ENCODE results near the gene TRPM3. TPM values are rescaled to one million over a fixed set of nuclear protein-coding genes. Genes with fewer than 3 reads are reported as not detected.

The TRPM3 gene
- total and polyA plus RNA-seq, 2 of the 13 experiments (the other 11 are each of a cell fraction or from before 2014, with no cell fraction given): not detected

DNA sequence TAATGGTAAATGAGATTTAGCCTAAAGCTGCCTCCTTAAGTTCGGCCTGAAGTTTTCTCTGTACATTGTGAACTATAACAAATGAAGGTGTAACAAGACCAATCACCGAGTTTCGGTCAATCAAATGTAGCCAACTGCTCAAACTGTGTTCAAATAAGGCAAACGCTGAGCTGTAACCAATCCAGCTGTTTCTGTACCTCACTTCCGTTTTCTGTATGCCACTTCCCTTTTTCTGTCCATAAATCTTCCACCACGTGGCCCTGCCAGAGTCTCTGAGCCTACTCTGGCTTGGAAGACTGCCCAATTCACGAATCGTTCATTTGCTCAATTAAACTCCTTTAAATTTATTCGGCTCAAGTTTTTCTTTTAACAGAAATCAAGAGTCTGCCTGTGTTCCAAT is 513.5 kb downstream of the TRPM3 start:
- CTCF ChIA-PET (ENCODE audit: low intra/inter-chr PET ratio, low total read pairs): no interaction called here
- no peak overlapping the region for H3K9ac ChIP-seq (ENCODE audit: insufficient read depth, low read depth, low read length)
- intact Hi-C loops (cut with micrococcal nuclease; ENCODE audit: unreplicated experiment): no loop called here
- H3K36me3 ChIP-seq (replicated peaks in 1 of 2; ENCODE audit: control insufficient read depth in 1 of 2, insufficient read depth in 2 of 2, low read length in 2 of 2): no peaks in the 10 kb centered on the region
- in situ Hi-C loops (cut with HindIII; ENCODE audit: extremely low pct_ligation_motif_present, low pct_unique_long_range_greater_than_20kb): no loop called here
- no peaks in the 10 kb centered on the region for H3K4me1 ChIP-seq (ENCODE audit: insufficient read depth, low read length)
- no peaks in the 10 kb centered on the region for H3K27me3 ChIP-seq (ENCODE audit: control insufficient read depth in 1 of 2, insufficient read depth in 2 of 2, low read length in 2 of 2)
- TF ChIP-seq PRMT3 (CRISPR knock-in tag; IDR thresholded peaks at IDR 0.05; ENCODE audit: borderline replicate concordance, low read depth): no peak
- TF ChIP-seq GABPA (IDR thresholded peaks at IDR 0.05; ENCODE audit: low read depth, low read length): no peak
- peak; percentile 24; the same call in 1 of the 2 replicates for TF ChIP-seq GABPA (CRISPR knock-in tag; IDR thresholded peaks at IDR 0.05; ENCODE audit: low read depth)
- WGBS (ENCODE audit: low lambda C conversion rate): 39% methylated on average over 9 of the region's 9 CpGs
- BruUV-seq (replicated peaks): no TSS peak
- DNase-seq (ENCODE audit: low spot score) (no peak), FAIRE-seq (no peak), ATAC-seq (no peak)
- H4K20me1 ChIP-seq (ENCODE audit: insufficient read depth, low read length): no peaks in the 10 kb centered on the region
- no peak overlapping the region for H3K27ac ChIP-seq (ENCODE audit: extremely low read length, insufficient read depth, low read length)
- no peak overlapping the region for H2AFZ ChIP-seq (ENCODE audit: low read length)
- no peak overlapping the region for H3K4me2 ChIP-seq (ENCODE audit: low read depth, low read length)
- no peaks in the 10 kb centered on the region for H3K79me2 ChIP-seq (ENCODE audit: insufficient read depth, low read length)
- POLR2A ChIA-PET: no interaction called here
- no peak overlapping the region for H3K4me3 ChIP-seq (replicated peaks in 1 of 3; ENCODE audit: insufficient read depth in 1 of 3, low read depth in 2 of 3, low read length in 3 of 3)
- H3K9me3 ChIP-seq (ENCODE audit: low read length): no peaks in the 10 kb centered on the region

DNA sequence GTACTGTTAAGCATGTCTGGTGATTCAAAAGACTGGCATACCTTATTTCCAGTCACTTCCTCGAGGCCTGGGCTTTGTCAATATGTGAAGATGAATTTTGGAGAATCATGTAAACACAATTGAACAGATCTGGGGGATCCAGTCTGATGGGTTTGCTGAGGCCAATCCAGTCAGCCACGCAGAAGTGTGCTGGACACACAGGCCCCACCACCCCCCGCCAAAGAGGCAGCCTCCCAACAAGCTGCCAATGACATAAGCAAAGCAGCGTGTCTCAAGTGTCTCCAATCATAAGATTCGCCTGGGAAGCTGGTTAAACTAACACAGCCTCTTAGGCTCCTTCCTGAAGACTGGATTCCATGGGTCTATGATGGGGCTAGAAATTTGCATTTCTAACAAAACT is 514.1 kb downstream of the TRPM3 start:
- H3K4me1 ChIP-seq (ENCODE audit: insufficient read depth, low read length): no peaks in the 10 kb centered on the region
- no peak for DNase-seq (ENCODE audit: low spot score)
- intact Hi-C loops (cut with micrococcal nuclease; ENCODE audit: unreplicated experiment): no loop called here
- FAIRE-seq: no peak
- no peak overlapping the region for H3K27ac ChIP-seq (ENCODE audit: extremely low read length, insufficient read depth, low read length)
- POLR2A ChIA-PET: no interaction called here
- no peaks in the 10 kb centered on the region for H3K79me2 ChIP-seq (ENCODE audit: insufficient read depth, low read length)
- in situ Hi-C loops (cut with HindIII; ENCODE audit: extremely low pct_ligation_motif_present, low pct_unique_long_range_greater_than_20kb): no loop called here
- H3K9ac ChIP-seq (ENCODE audit: insufficient read depth, low read depth, low read length): no peak overlapping the region
- CTCF ChIA-PET (ENCODE audit: low intra/inter-chr PET ratio, low total read pairs): no interaction called here
- WGBS (ENCODE audit: low lambda C conversion rate): 33% methylated on average over 5 of the region's 5 CpGs
- no TSS peak for BruUV-seq (replicated peaks)
- no peaks in the 10 kb centered on the region for H3K9me3 ChIP-seq (ENCODE audit: low read length)
- H3K4me2 ChIP-seq (ENCODE audit: low read depth, low read length): no peak overlapping the region
- no peaks in the 10 kb centered on the region for H4K20me1 ChIP-seq (ENCODE audit: insufficient read depth, low read length)
- TF ChIP-seq IRF2 (CRISPR knock-in tag; IDR thresholded peaks at IDR 0.05) (no peak), HIVEP1 (CRISPR knock-in tag; IDR thresholded peaks at IDR 0.05) (no peak), FOXJ3 (CRISPR knock-in tag; IDR thresholded peaks at IDR 0.05; ENCODE audit: borderline replicate concordance) (no peak), ZFP36L1 (CRISPR knock-in tag; IDR thresholded peaks at IDR 0.05) (no peak), ZNF431 (CRISPR knock-in tag; IDR thresholded peaks at IDR 0.05; ENCODE audit: borderline replicate concordance, low read depth) (no peak), PLRG1 (conservative IDR thresholded peaks at IDR 0.05) (no peak), EZH2 (conservative IDR thresholded peaks at IDR 0.05; ENCODE audit: low read depth, low read length) (no peak), SMARCE1 (IDR thresholded peaks at IDR 0.05; ENCODE audit: borderline replicate concordance) (no peak), ZNF225 (CRISPR knock-in tag; IDR thresholded peaks at IDR 0.05) (no peak)
- no peaks in the 10 kb centered on the region for H3K27me3 ChIP-seq (ENCODE audit: control insufficient read depth in 1 of 2, insufficient read depth in 2 of 2, low read length in 2 of 2)
- H3K4me3 ChIP-seq (replicated peaks in 1 of 3; ENCODE audit: insufficient read depth in 1 of 3, low read depth in 2 of 3, low read length in 3 of 3): no peak overlapping the region
- no peak for ATAC-seq
- H3K36me3 ChIP-seq (replicated peaks in 1 of 2; ENCODE audit: control insufficient read depth in 1 of 2, insufficient read depth in 2 of 2, low read length in 2 of 2): no peaks in the 10 kb centered on the region
- H2AFZ ChIP-seq (ENCODE audit: low read length): no peak overlapping the region

All from HepG2 (cell line).